NCI-H748 (cell line): Measurements from ENCODE around the gene ARID1B.
"Not testable (repeated sequence)": the region's sequence is repeated elsewhere in the genome, so short reads cannot be mapped to it uniquely, and the experiment has no call there.

Experiments used
- DNase-seq: peaks from one replicate; lab custom pipeline; 2025; ENCODE audit not compliant: unreplicated experiment; lab: John Stamatoyannopoulos, UW

ARID1B gene

DNA sequence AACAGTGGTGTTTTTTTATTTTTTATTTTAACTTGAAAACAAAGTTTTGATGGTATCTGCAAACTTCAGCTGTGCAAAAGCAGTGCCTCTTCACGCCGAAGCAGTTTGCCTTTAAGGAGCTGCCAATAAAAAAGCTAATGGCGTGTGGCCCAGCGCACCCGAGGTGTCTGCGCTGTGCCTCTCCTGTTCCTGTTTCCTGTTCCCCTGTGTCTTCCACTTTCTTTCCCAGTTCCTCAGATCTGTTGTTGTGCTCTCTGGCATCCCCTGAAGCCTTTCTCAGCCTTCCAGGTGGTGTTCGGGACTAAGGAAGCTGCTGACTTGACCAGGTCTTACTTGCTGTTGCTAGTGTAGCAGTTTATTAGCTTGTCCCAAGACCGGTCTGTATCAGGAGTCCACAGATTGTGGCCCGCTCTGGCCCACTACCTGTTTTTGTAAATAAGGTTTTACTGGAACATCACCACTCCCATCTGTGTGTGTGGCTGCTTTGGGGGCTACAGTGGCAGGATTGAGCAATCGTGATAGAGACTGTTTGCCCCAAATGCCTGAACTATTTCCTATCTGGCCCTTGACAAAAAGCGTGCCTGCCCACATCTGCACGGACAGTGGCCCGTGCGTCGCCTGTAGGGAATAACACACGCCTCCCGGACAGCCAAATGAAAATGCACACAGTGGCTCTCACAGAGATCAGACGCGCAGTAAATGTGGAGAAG is 367.8 kb downstream of the ARID1B start:
- DNase-seq: no peak

- no peak for DNase-seq
Measured at GRCh38 chr6:157145656-157146285, 368.6 kb downstream of the ARID1B start.

DNA sequence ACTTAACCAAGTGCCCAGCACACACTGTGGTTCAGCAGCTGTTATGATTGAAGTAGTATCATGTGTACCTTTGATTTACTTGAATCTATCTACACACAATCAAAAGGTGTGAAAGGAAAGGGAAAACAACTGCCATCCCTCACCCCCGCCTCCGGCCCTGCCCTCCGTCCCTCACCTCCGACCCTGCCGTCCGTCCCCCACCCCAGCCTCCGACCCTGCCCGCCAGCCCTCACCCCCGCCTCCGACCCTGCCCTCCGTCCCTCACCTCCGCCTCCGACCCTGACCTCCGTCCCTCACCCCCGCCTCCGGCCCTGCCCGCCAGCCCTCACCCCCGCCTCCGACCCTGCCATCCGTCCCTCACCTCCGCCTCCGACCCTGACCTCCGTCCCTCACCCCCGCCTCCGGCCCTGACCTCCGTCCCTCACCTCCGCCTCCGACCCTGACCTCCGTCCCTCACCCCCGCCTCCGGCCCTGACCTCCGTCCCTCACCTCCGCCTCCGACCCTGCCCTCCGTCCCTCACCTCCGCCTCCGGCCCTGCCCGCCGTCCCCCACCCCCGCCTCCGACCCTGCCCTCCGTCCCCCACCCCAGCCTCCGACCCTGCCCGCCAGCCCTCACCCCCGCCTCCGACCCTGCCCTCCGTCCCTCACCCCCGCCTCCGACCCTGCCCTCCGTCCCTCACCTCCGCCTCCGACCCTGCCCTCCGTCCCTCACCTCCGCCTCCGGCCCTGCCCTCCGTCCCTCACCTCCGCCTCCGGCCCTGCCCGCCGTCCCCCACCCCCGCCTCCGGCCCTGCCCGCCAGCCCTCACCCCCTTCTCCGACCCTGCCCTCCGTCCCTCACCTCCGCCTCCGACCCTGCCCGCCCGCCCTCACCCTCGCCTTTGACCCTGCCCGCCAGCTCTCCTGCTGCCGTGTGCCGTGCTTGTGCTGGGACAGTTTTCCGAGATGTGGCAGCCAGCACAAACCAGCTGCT is 370.2 kb downstream of the ARID1B start:
- DNase-seq: not testable (repeated sequence)

GRCh38 chr6:157148391-157149323 is 371.5 kb downstream of the ARID1B start:
- DNase-seq: no peak

DNA sequence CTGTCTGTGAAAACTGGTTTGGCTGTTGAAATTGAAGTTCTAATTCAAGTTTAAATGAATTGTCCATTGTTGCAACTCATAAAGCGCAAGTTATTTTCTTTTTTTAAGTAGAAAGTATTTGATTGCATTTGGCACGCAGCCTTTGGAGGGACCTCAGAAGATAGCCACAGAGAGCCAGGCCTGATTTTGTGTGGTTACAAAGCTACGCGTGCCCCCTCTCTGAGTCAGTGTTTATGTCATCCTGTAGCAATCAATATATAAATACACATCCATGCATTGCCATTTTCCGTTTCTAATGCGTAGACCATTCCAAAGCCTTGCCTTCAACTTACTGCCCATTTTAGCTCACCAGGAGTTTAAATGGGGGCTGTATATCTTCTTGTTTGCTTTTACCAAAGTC is 372.9 kb downstream of the ARID1B start:
- DNase-seq: no peak

DNA sequence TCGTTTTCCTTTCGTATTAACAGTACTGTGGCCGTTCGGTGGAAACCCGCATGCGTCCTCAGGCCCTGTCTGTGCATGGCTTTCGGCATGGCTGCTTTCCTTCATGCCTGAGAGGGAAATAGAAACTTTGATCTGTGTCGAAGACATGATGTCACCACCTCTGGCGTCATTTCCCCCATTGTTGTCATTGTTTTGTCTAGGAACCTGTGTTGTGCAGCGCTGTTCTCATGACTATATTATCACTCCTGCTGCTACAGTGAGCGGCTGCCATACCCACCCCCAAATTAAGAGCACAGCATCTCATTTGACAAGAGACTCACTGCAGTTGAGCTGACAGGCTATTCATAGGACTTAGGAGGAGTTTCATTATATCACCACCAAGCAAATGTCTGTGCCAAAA is 373.9 kb downstream of the ARID1B start:
- DNase-seq: no peak

GRCh38 chr6:157151989-157152388 is 374.8 kb downstream of the ARID1B start:
- no peak for DNase-seq

GRCh38 chr6:157152556-157152955 is 375.4 kb downstream of the ARID1B start:
- DNase-seq: no peak

DNA sequence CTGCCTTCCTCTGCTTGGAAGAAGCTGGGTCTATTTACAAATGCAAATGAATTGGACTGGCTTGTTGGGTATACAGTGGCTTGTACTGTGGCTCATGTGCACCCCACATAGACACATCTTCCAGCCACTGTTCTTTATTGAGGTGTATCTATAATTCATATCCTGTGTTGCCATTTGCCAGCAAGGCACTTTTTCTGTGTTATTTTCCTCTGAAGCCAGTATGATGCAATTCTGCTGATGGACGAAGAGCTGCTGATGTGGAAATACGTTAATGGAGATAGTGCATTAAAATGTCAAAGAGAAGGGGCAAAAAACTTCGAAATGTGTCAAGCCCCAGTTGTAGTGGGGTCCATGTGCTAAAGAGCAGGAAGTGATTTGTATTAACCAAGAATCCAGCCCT is 378.6 kb downstream of the ARID1B start:
- DNase-seq: no peak

- DNase-seq: peak; percentile 80
Measured at GRCh38 chr6:157157258-157157657, 380.1 kb downstream of the ARID1B start.

DNA sequence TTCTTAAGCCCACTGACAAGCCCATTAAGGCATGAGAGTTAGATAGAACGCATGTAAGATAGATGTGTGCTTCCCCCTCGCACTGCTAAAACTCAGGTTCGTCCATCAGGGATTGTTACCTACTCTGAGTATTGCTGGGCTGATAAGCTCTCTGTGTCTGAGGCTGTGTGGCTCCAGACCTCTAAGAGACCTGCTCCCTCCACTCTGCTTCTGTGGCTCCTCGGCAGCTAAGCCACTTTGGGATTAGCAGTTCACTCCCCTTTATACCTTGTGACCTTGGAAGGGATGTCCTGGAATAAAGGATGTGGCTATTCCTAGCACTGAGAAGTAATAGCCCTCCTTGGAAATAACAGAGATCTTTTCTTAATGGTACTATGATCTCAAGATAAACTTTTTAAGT is 381.3 kb downstream of the ARID1B start:
- DNase-seq: no peak

DNA sequence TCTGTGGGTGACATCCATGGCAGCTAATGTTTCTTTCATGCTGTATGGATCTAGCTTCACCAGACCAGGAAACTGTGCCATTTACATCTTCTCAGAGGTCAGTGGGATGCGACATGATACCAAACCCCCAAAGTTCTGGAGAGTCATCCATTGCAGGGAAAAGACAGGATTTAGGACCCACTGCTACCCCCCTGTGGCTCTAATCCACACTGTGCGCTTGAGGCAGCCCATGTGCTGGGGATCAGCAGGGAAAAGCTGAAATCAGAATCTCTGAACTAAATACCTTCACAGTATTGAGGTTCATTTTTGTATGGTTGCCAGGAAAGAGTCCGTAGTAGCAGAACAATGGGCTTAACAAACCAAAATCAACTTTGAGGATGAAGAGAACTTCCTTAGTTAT is 381.7 kb downstream of the ARID1B start:
- DNase-seq: no peak

GRCh38 chr6:157159348-157159747 is 382.2 kb downstream of the ARID1B start:
- DNase-seq: no peak

GRCh38 chr6:157161912-157162311 is 384.7 kb downstream of the ARID1B start:
- DNase-seq: no peak

DNA sequence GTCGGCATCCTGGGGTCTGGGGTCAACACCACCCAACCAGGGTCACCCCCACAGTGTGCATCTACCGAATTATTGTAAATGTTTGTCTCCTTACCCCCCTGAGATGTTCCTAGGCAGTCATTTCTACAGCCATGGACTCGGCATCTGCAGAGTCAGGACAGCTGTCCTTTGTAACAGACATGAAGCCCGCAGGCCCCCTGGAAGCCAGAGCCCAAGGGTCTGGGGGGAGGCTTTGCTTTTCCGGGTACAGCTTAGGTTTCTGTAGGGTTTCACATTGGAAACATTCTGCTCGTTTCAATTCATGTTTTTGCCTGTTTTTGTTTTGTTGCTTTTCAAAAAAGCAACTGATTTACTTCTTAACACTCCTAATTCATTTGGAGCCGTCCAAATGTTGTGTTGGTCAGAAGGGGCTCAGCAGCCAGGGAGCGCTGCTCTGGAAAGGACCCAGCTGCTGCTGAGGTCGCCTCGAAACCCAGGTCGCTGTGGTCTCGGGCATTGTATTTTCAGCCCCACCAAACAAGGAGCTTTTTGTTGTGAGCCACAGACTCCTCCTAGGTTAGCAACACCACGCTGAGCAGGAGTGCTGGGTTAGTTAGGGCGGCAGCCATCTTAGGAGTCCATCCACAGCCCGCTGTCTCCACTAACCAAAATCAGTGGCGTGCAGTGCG is 385.7 kb downstream of the ARID1B start:
- DNase-seq: no peak

GRCh38 chr6:157163434-157164159 is 386.4 kb downstream of the ARID1B start:
- DNase-seq: no peak

DNA sequence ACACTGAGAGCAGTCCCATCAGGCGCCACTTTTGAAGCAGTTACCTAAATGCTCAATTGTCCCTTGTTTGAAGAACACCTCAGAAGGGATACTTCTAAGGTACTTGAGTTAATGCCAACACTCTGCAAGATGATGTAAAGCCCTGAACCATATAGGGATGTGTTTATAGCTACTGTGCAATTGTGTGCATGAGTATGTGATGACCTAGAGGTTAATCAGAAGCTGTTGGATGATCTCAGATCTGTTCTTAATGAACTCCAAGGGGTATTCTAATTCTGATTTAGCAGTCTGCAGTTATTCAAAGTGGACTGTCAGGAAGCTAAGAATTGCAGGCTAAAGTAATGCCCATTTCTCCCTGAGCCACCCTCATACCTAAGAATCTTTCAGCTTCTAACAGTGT is 387.8 kb downstream of the ARID1B start:
- no peak for DNase-seq

DNA sequence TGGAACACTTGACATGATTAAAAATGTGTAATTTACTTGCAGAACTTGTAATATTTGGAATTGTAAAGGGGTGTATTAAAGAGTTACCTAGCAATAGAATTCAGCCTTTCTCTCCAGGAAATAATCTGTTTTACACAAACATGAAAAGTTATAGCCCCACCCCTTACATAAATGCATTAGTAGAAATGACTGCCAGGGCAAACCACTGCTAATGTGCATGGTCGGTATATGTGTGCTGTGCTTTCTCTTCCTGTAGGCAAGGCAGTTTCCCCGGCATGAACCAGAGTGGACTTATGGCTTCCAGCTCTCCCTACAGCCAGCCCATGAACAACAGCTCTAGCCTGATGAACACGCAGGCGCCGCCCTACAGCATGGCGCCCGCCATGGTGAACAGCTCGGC is 389.6 kb downstream of the ARID1B start:
- DNase-seq: no peak

GRCh38 chr6:157167837-157168236 is 390.7 kb downstream of the ARID1B start:
- DNase-seq: no peak
